C4-2B (cell line): ENCODE results near the gene C6orf89.

Experiments used
- ZFX ChIP-seq: fragments of 450-650 bp; IDR thresholded peaks from 2 replicates; pipeline ENCODE4 v1.6.1; 2017
- TF ChIP-seq, protein P1 (sequence below): fragments of 450-650 bp; conservative IDR thresholded peaks from 2 replicates; pipeline ENCODE4 v1.5.1; 2017; ENCODE audit warnings: mild to moderate bottlenecking

DNA sequence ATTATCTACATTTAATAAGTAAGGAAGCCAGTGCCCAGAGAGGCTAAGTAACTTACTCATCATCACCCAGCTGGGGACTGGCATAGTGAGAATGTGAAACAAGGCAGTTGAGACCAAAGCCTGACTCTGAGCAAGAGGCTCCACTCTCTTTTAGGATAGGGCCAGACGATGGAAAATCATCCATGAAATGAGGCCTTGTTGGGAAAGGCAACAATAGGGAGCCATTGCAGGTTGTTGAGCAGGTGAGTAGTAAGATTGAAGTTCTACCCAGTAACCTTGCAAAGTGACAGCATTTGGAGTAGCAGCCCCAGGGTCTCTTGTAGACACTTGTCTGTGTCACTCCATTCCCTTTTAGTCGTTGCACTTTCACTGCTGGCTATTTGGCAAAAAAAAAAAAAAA lies 44.0 kb upstream of the C6orf89 start:
- TF ChIP-seq, protein P1, sequence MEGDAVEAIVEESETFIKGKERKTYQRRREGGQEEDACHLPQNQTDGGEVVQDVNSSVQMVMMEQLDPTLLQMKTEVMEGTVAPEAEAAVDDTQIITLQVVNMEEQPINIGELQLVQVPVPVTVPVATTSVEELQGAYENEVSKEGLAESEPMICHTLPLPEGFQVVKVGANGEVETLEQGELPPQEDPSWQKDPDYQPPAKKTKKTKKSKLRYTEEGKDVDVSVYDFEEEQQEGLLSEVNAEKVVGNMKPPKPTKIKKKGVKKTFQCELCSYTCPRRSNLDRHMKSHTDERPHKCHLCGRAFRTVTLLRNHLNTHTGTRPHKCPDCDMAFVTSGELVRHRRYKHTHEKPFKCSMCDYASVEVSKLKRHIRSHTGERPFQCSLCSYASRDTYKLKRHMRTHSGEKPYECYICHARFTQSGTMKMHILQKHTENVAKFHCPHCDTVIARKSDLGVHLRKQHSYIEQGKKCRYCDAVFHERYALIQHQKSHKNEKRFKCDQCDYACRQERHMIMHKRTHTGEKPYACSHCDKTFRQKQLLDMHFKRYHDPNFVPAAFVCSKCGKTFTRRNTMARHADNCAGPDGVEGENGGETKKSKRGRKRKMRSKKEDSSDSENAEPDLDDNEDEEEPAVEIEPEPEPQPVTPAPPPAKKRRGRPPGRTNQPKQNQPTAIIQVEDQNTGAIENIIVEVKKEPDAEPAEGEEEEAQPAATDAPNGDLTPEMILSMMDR: no peak
- TF ChIP-seq ZFX: no peak
